Neutrophil (primary cell): ENCODE results near the gene C4orf54.

Experiments
- H3K27ac ChIP-seq: fragments of 200-600 bp; sonication (generic); 2 replicates; pipeline ENCODE4 v1.5.1; 2016; ENCODE audit warnings: mild to moderate bottlenecking, moderate library complexity
- H3K27me3 ChIP-seq: fragments of 200-600 bp; sonication (generic); 2 replicates; pipeline ENCODE4 v1.6.0; 2016; ENCODE audit warnings: mild to moderate bottlenecking
- H3K36me3 ChIP-seq: fragments of 200-600 bp; sonication (generic); 2 replicates; pipeline ENCODE4 v1.5.1; 2017
- H3K4me1 ChIP-seq, 2 experiments: fragments of 200-600 bp in 1 of 2; sonication (generic) in 1 of 2; 1 replicate in 1 of 2; 2 replicates in 1 of 2; pipeline versions ENCODE4 v1.5.1 to v1.6.1; 2013 to 2016; ENCODE audit warnings: low read depth in 1 of 2, low read length in 1 of 2, mild to moderate bottlenecking in 1 of 2, moderate library complexity in 1 of 2; ENCODE audit not compliant: control insufficient read depth in 1 of 2, insufficient read depth in 1 of 2
- H3K4me3 ChIP-seq, 2 experiments: fragments of 200-600 bp in 1 of 2; sonication (generic) in 1 of 2; 1 replicate in 1 of 2; 2 replicates in 1 of 2; pipeline ENCODE4 v1.5.1; 2013 to 2016; ENCODE audit warnings: low read depth in 1 of 2, low read length in 1 of 2, mild to moderate bottlenecking in 1 of 2, moderate library complexity in 1 of 2
- H3K9me3 ChIP-seq: fragments of 200-600 bp; sonication (generic); 2 replicates; pipeline ENCODE4 v1.5.1; 2016
- CTCF ChIP-seq: fragments of 200-600 bp; sonication (generic); IDR thresholded peaks from 2 replicates; pipeline ENCODE4 v1.5.1; 2016; ENCODE audit warnings: antibody characterized with exemption

C4orf54 gene

GRCh38 chr4:99633772-99634171 lies 23.9 kb downstream of the C4orf54 start:
- no peaks in the 10 kb centered on the region for H3K9me3 ChIP-seq
- no peaks in the 10 kb centered on the region for H3K36me3 ChIP-seq
- no peaks in the 10 kb centered on the region for H3K27me3 ChIP-seq
- no peaks in the 10 kb centered on the region for H3K4me1 ChIP-seq
- H3K4me3 ChIP-seq: no peak overlapping the region
- no peak for TF ChIP-seq CTCF
- no peak overlapping the region for H3K27ac ChIP-seq

GRCh38 chr4:99630857-99631360 lies 26.7 kb downstream of the C4orf54 start:
- H3K27me3 ChIP-seq: no peaks in the 10 kb centered on the region

GRCh38 chr4:99629962-99630554 lies 27.6 kb downstream of the C4orf54 start:
- TF ChIP-seq CTCF: no peak
- Histone ChIP-seq H3K4me1 (no peaks in the 10 kb centered on the region), H3K36me3 (no peaks in the 10 kb centered on the region), H3K27me3 (no peaks in the 10 kb centered on the region), H3K4me3 (no peak overlapping the region), H3K27ac (no peak overlapping the region), H3K9me3 (no peaks in the 10 kb centered on the region)

More at GRCh38 chr4:99630857-99631360, 26.7 kb downstream of the C4orf54 start:
- H3K4me1 ChIP-seq: no peaks in the 10 kb centered on the region
- TF ChIP-seq CTCF: no peak
- H3K36me3 ChIP-seq: no peaks in the 10 kb centered on the region
- H3K27ac ChIP-seq: no peak overlapping the region
- H3K4me3 ChIP-seq: no peak overlapping the region
- H3K9me3 ChIP-seq: no peaks in the 10 kb centered on the region

- H3K36me3 ChIP-seq: no peaks in the 10 kb centered on the region
- H3K9me3 ChIP-seq: no peaks in the 10 kb centered on the region
- H3K27me3 ChIP-seq: no peaks in the 10 kb centered on the region
- H3K27ac ChIP-seq: no peak overlapping the region
- TF ChIP-seq CTCF: no peak
- H3K4me3 ChIP-seq: no peak overlapping the region
- no peaks in the 10 kb centered on the region for H3K4me1 ChIP-seq
These were observed 29.6 kb downstream of the C4orf54 start for GRCh38 chr4:99628040-99628439.

GRCh38 chr4:99625369-99625768 lies 32.3 kb downstream of the C4orf54 start:
- H3K27ac ChIP-seq: no peak overlapping the region
- H3K4me3 ChIP-seq: no peak overlapping the region
- no peaks in the 10 kb centered on the region for H3K27me3 ChIP-seq
- no peaks in the 10 kb centered on the region for H3K4me1 ChIP-seq
- no peaks in the 10 kb centered on the region for H3K36me3 ChIP-seq
- H3K9me3 ChIP-seq: no peaks in the 10 kb centered on the region
- TF ChIP-seq CTCF: no peak
